Caco-2 (cell line): Measurements from ENCODE around the gene PPM1H. TPM values are rescaled to one million over a fixed set of nuclear protein-coding genes. Genes with fewer than 3 reads are reported as not detected.

Experiments
- BruUV-seq: library from RNA; stranded (reverse); fragments of 400-500 nt; replicated peaks from 2 replicates; lab custom pipeline; 2021; lab: Mats Ljungman, UMichigan
- CTCF ChIA-PET: fragments of 300-600 bp; sonication (Branson Sonifier 250); formaldehyde crosslinking; loops from one replicate; lab custom pipeline; 2022; ENCODE audit warnings: antibody characterized with exemption; lab: Charles Lee
- POLR2A ChIA-PET: fragments of 300-600 bp; sonication (Branson Sonifier 250); formaldehyde crosslinking; loops from one replicate; lab custom pipeline; 2022; ENCODE audit warnings: antibody characterized with exemption; lab: Charles Lee
- DNase-seq, 2 experiments: peaks; one replicate each; pipeline versions ENCODE4 v3.0.0 to v3.0.0-alpha.2; 2020 to 2022
- H3K27me3 ChIP-seq: replicated peaks from 2 replicates; pipeline ENCODE4 v1.6.0; 2011; ENCODE audit warnings: low read length; ENCODE audit not compliant: control insufficient read depth, insufficient read depth
- H3K36me3 ChIP-seq: 2 replicates; pipeline ENCODE4 v1.5.1; 2011; ENCODE audit warnings: low read length; ENCODE audit not compliant: control insufficient read depth, insufficient read depth
- H3K4me1 ChIP-seq: fragments of 250-450 bp; sonication (Bioruptor Pico); 2 replicates; pipeline ENCODE4 v1.5.1; 2020; ENCODE audit warnings: mild to moderate bottlenecking
- H3K4me3 ChIP-seq: 2 replicates; pipeline ENCODE4 v1.5.1; 2011; ENCODE audit warnings: low read depth, mild to moderate bottlenecking, control low read depth, low read length
- H3K9me3 ChIP-seq: fragments of 250-450 bp; sonication (Bioruptor Pico); 2 replicates; pipeline ENCODE4 v1.5.1; 2020; ENCODE audit warnings: mild to moderate bottlenecking, moderate library complexity
- H3K27ac Mint-ChIP-seq: one replicate; pipeline ENCODE4 v1.8.0; 2022; ENCODE audit warnings: mixed read lengths; ENCODE audit not compliant: unreplicated experiment
- H3K27me3 Mint-ChIP-seq: one replicate; pipeline ENCODE4 v1.8.0; 2022; ENCODE audit warnings: mixed read lengths; ENCODE audit not compliant: insufficient read depth, unreplicated experiment
- H3K36me3 Mint-ChIP-seq: one replicate; pipeline ENCODE4 v1.8.0; 2022; ENCODE audit warnings: mild to moderate bottlenecking, mixed read lengths; ENCODE audit not compliant: insufficient read depth, unreplicated experiment
- H3K4me1 Mint-ChIP-seq: one replicate; pipeline ENCODE4 v1.8.0; 2022; ENCODE audit warnings: low read depth, mixed read lengths; ENCODE audit not compliant: unreplicated experiment
- H3K4me3 Mint-ChIP-seq: one replicate; pipeline ENCODE4 v1.8.0; 2022; ENCODE audit warnings: mild to moderate bottlenecking, moderate library complexity, mixed read lengths; ENCODE audit not compliant: unreplicated experiment
- H3K9me3 Mint-ChIP-seq: one replicate; pipeline ENCODE4 v1.8.0; 2022; ENCODE audit warnings: mixed read lengths; ENCODE audit not compliant: unreplicated experiment
- intact Hi-C: fragments of 100-400 bp; cut with micrococcal nuclease; formaldehyde crosslinking; loops from one replicate; pipeline ENCODE4 v1.10.0; 2022; ENCODE audit not compliant: unreplicated experiment
- total RNA-seq: library from RNA; stranded (reverse); gene quantifications from 2 replicates; pipeline ENCODE4 v1.2.3, GENCODE V29; 2022
- TF ChIP-seq, protein P1 (sequence below), 2 experiments: fragments of 200-600 bp in 1 of 2; IDR thresholded peaks; 1 replicate in 1 of 2; 2 replicates in 1 of 2; pipeline versions ENCODE4 v1.5.1 to v1.8.0; 2011 to 2022; ENCODE audit warnings: antibody characterized with exemption in 1 of 2, control low read depth in 1 of 2, inconsistent platforms in 1 of 2, low read depth in 1 of 2, low read length in 1 of 2, mild to moderate bottlenecking in 1 of 2, moderate library complexity in 1 of 2; ENCODE audit not compliant: insufficient read depth in 1 of 2, severe bottlenecking in 1 of 2, unreplicated experiment in 1 of 2

Gene PPM1H
- total RNA-seq, 1 experiment from 2014 or later = 151 TPM

- Mint-ChIP-seq H3K36me3 (peaks cover 73% of the 10 kb centered on the region), H3K4me1 (peaks cover 38% of the 10 kb centered on the region), H3K27ac (no peak overlapping the region), H3K4me3 (no peak overlapping the region), H3K9me3 (no peaks in the 10 kb centered on the region), H3K27me3 (no peaks in the 10 kb centered on the region)
- BruUV-seq = no TSS peak
- Histone ChIP-seq H3K27me3 (no peaks in the 10 kb centered on the region), H3K4me3 (no peak overlapping the region), H3K36me3 (no peaks in the 10 kb centered on the region; the same call in 1 of the 2 replicates), H3K9me3 (no peaks in the 10 kb centered on the region), H3K4me1 (peaks cover 60% of the 10 kb centered on the region)
- no peak for DNase-seq
- TF ChIP-seq, protein P1, sequence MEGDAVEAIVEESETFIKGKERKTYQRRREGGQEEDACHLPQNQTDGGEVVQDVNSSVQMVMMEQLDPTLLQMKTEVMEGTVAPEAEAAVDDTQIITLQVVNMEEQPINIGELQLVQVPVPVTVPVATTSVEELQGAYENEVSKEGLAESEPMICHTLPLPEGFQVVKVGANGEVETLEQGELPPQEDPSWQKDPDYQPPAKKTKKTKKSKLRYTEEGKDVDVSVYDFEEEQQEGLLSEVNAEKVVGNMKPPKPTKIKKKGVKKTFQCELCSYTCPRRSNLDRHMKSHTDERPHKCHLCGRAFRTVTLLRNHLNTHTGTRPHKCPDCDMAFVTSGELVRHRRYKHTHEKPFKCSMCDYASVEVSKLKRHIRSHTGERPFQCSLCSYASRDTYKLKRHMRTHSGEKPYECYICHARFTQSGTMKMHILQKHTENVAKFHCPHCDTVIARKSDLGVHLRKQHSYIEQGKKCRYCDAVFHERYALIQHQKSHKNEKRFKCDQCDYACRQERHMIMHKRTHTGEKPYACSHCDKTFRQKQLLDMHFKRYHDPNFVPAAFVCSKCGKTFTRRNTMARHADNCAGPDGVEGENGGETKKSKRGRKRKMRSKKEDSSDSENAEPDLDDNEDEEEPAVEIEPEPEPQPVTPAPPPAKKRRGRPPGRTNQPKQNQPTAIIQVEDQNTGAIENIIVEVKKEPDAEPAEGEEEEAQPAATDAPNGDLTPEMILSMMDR (IDR thresholded peaks at IDR 0.05; ENCODE audit: insufficient read depth in 1 of 2, low read depth in 1 of 2, low read length in 1 of 2, severe bottlenecking in 1 of 2, unreplicated experiment in 1 of 2) = no peak
- POLR2A ChIA-PET = no interaction called here
- intact Hi-C loops = no loop called here
- CTCF ChIA-PET = no interaction called here
Observed at GRCh38 chr12:62907078-62907477, 27.9 kb downstream of the PPM1H start.

DNA sequence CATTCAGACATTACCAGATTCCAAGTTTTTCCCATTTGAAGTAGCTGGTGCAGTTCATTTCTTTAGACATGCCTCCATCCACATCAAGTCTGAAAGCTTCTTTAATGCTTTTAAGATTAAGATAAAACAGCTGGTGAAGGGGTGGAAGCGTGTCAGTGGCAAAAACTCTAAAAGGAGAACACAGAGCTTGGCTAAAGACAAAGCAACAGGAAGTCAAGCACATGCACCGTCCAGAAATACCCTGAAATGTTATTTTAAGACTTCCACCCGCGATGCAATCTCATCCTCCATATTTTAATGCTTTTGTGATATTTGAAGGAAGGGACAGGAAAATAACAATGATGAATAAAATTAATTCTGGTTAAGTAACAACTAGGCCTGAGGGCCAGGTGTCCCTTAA is 31.8 kb downstream of the PPM1H start:
- no peak overlapping the region for H3K4me3 Mint-ChIP-seq
- Histone ChIP-seq H3K4me3 (no peak overlapping the region), H3K4me1 (peaks cover 45% of the 10 kb centered on the region), H3K9me3 (no peaks in the 10 kb centered on the region), H3K36me3 (no peaks in the 10 kb centered on the region; the same call in 1 of the 2 replicates), H3K27me3 (no peaks in the 10 kb centered on the region)
- ChIA-PET POLR2A (no interaction called here), CTCF (no interaction called here)
- intact Hi-C loops = no loop called here
- no peaks in the 10 kb centered on the region for H3K27me3 Mint-ChIP-seq
- H3K27ac Mint-ChIP-seq = no peak overlapping the region
- TF ChIP-seq, protein P1 (IDR thresholded peaks at IDR 0.05; ENCODE audit: insufficient read depth in 1 of 2, low read depth in 1 of 2, low read length in 1 of 2, severe bottlenecking in 1 of 2, unreplicated experiment in 1 of 2) = no peak
- BruUV-seq = no TSS peak
- no peak for DNase-seq
- H3K9me3 Mint-ChIP-seq = no peaks in the 10 kb centered on the region
- peaks cover 55% of the 10 kb centered on the region for H3K36me3 Mint-ChIP-seq
- H3K4me1 Mint-ChIP-seq = peaks cover 21% of the 10 kb centered on the region

GRCh38 chr12:62900686-62901272 is 34.2 kb downstream of the PPM1H start:
- peak overlapping the region; percentile 76 for H3K27ac Mint-ChIP-seq
- ChIA-PET POLR2A (interaction anchor here (0.6 kb wide), 1 partner anchor 20 kb away, joined by 18 read pairs; no protein-coding TSS in a partner anchor), CTCF (no interaction called here)
- intact Hi-C loops = loop anchor here (1.0 kb wide), 1 partner anchor 8 kb away; no protein-coding TSS in a partner anchor
- Histone ChIP-seq H3K4me3 (no peak overlapping the region), H3K36me3 (no peaks in the 10 kb centered on the region; the same call in 1 of the 2 replicates), H3K9me3 (no peaks in the 10 kb centered on the region), H3K4me1 (peaks cover 33% of the 10 kb centered on the region), H3K27me3 (no peaks in the 10 kb centered on the region)
- H3K27me3 Mint-ChIP-seq = no peaks in the 10 kb centered on the region
- H3K4me1 Mint-ChIP-seq = peaks cover 10% of the 10 kb centered on the region
- TF ChIP-seq, protein P1 (IDR thresholded peaks at IDR 0.05; ENCODE audit: insufficient read depth in 1 of 2, low read depth in 1 of 2, low read length in 1 of 2, severe bottlenecking in 1 of 2, unreplicated experiment in 1 of 2) = no peak
- peaks cover 53% of the 10 kb centered on the region for H3K36me3 Mint-ChIP-seq
- no peaks in the 10 kb centered on the region for H3K9me3 Mint-ChIP-seq
- DNase-seq = peak in 1 of 2 experiments; percentile 39
- BruUV-seq = TSS peak; percentile 21
- H3K4me3 Mint-ChIP-seq = peak overlapping the region; percentile 34
